Vagina (tissue), 2 donors: ENCODE results near the gene CHST12. TPM values are rescaled to one million over a fixed set of nuclear protein-coding genes. Genes with fewer than 3 reads are reported as not detected.
A peak's percentile ranks its signal among the peaks of the same experiment; 100 is the strongest.

Experiments used
- DNase-seq, 2 donors: peaks; one replicate each; pipeline ENCODE4 v3.0.0-alpha.2; 2017; ENCODE audit errors: extremely low spot score in 2 of 2
- H3K27ac ChIP-seq: fragments of 200-600 bp; sonication (generic); one replicate; pipeline ENCODE4 v1.5.1; 2019
- H3K27me3 ChIP-seq: fragments of 200-600 bp; sonication (generic); one replicate; pipeline ENCODE4 v1.5.1; 2019
- H3K36me3 ChIP-seq, 2 donors: fragments of 200-600 bp; sonication (generic); one replicate each; pipeline ENCODE4 v1.5.1; 2017 to 2019
- H3K4me1 ChIP-seq: fragments of 200-600 bp; sonication (generic); one replicate; pipeline ENCODE4 v1.5.1; 2019
- H3K4me3 ChIP-seq, 2 donors: fragments of 200-600 bp; sonication (generic); 1 replicate in 1 of 2; 2 replicates in 1 of 2; pipeline ENCODE4 v1.5.1; 2016 to 2019
- H3K9me3 ChIP-seq: fragments of 200-600 bp; sonication (generic); one replicate; pipeline ENCODE4 v1.5.1; 2019
- POLR2A ChIP-seq, 2 donors: fragments of 450-650 bp; IDR thresholded peaks; one replicate each; pipeline ENCODE4 v1.6.1; 2017; ENCODE audit warnings: antibody characterized with exemption in 2 of 2, mild to moderate bottlenecking in 2 of 2, moderate library complexity in 2 of 2
- POLR2AphosphoS5 ChIP-seq, 2 donors: sonication (generic); formaldehyde crosslinking; IDR thresholded peaks; one replicate each; pipeline ENCODE4 v1.9.0; 2017; ENCODE audit warnings: antibody characterized with exemption in 2 of 2, mild to moderate bottlenecking in 2 of 2, low read depth in 1 of 2; ENCODE audit not compliant: insufficient read depth in 1 of 2
- intact Hi-C: fragments of 100-400 bp; cut with DNase I; formaldehyde crosslinking; loops from one replicate; pipeline ENCODE4 v1.15.1; 2023
- total RNA-seq: library from RNA; depleted of rRNA; stranded (reverse); fragments of >200 nt; gene quantifications from one replicate; pipeline ENCODE4 v1.2.3, GENCODE V29; 2016
- TF ChIP-seq, protein P1 (sequence below), 3 experiments: fragments of 450-650 bp in 2 of 3; fragments of 200-600 bp in 1 of 3; sonication (generic) in 1 of 3; IDR thresholded peaks; one replicate each; pipeline ENCODE4 v1.5.1; 2017 to 2019; ENCODE audit warnings: antibody characterized with exemption in 3 of 3, mild to moderate bottlenecking in 2 of 3, moderate library complexity in 2 of 3

The CHST12 gene
- total RNA-seq, 1 donor from 2014 or later, result 26.3 TPM

DNA sequence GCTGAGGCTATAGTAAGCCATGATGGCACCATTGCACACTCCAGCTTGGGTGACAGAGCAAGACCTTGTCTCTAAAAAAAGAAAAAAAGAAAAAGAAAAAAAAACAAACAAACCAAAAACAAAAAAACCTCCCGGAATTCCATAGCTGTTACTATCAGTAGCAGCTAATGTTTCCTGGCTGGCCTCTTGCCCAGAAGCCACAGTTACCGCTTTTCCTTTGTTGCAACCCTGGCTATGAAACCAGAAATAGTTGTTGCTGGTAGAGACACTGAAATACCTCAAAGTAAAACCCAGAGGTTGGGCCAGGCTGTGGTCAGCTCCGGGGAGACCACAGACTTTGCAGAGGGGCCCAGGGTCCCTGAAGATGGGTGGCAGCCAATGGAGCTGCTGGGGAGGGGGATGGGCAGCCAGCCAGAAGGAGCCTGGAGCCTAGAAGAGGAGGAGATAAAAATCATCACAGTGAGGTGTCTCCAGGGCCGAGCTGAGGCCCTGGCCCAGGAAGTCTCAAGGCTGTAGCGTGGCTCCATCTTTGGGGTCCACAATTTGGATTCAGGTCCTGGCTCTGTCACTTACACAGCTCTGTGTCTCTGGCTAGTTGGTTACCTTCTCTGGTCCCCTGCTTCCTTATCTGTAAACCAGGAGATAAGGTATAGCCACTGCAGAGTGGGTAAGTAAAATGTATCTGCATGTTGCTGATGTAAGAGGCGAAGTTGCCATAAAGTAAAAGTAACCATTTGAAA is 3.4 kb upstream of the CHST12 start:
- H3K4me1 ChIP-seq, result peaks cover 31% of the 10 kb centered on the region
- intact Hi-C loops, result no loop called here
- H3K27ac ChIP-seq, result peak overlapping the region; percentile 60
- H3K27me3 ChIP-seq, result no peaks in the 10 kb centered on the region
- no peak overlapping the region for H3K4me3 ChIP-seq
- no peaks in the 10 kb centered on the region for H3K36me3 ChIP-seq
- TF ChIP-seq POLR2A (IDR thresholded peaks at IDR 0.05) (no peak), POLR2AphosphoS5 (IDR thresholded peaks at IDR 0.05; ENCODE audit: insufficient read depth in 1 of 2, low read depth in 1 of 2) (peak; percentile 40 to 73)
- DNase-seq, result peak in 1 of 2 donors; percentile 86
- H3K9me3 ChIP-seq, result no peaks in the 10 kb centered on the region

DNA sequence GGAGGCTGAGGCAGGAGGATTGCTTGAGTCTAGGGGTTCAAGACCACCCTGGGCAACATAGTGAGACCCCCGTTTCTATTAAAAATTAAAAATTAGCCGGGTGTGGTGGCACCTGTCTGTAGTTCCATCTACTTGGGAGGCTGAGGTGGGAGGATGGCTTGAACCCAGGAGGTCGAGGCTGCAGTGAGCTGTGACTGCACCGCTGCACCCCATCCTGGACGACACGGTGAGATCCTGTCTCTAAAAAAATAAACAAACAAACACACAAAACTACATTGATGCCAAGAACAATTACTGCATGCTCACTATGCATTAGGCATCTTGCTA is 761 bp upstream of the CHST12 start:
- no peaks in the 10 kb centered on the region for H3K27me3 ChIP-seq
- peaks cover 49% of the 10 kb centered on the region for H3K4me1 ChIP-seq
- no peaks in the 10 kb centered on the region for H3K9me3 ChIP-seq
- H3K4me3 ChIP-seq, result peak overlapping the region; percentile 77 to 92
- peak overlapping the region; percentile 56 for H3K27ac ChIP-seq
- TF ChIP-seq POLR2AphosphoS5 (IDR thresholded peaks at IDR 0.05; ENCODE audit: insufficient read depth in 1 of 2, low read depth in 1 of 2) (no peak), POLR2A (IDR thresholded peaks at IDR 0.05) (no peak)
- TF ChIP-seq, protein P1, sequence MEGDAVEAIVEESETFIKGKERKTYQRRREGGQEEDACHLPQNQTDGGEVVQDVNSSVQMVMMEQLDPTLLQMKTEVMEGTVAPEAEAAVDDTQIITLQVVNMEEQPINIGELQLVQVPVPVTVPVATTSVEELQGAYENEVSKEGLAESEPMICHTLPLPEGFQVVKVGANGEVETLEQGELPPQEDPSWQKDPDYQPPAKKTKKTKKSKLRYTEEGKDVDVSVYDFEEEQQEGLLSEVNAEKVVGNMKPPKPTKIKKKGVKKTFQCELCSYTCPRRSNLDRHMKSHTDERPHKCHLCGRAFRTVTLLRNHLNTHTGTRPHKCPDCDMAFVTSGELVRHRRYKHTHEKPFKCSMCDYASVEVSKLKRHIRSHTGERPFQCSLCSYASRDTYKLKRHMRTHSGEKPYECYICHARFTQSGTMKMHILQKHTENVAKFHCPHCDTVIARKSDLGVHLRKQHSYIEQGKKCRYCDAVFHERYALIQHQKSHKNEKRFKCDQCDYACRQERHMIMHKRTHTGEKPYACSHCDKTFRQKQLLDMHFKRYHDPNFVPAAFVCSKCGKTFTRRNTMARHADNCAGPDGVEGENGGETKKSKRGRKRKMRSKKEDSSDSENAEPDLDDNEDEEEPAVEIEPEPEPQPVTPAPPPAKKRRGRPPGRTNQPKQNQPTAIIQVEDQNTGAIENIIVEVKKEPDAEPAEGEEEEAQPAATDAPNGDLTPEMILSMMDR (IDR thresholded peaks at IDR 0.05), result no peak
- no peak for DNase-seq
- H3K36me3 ChIP-seq, result no peaks in the 10 kb centered on the region
- intact Hi-C loops, result no loop called here

DNA sequence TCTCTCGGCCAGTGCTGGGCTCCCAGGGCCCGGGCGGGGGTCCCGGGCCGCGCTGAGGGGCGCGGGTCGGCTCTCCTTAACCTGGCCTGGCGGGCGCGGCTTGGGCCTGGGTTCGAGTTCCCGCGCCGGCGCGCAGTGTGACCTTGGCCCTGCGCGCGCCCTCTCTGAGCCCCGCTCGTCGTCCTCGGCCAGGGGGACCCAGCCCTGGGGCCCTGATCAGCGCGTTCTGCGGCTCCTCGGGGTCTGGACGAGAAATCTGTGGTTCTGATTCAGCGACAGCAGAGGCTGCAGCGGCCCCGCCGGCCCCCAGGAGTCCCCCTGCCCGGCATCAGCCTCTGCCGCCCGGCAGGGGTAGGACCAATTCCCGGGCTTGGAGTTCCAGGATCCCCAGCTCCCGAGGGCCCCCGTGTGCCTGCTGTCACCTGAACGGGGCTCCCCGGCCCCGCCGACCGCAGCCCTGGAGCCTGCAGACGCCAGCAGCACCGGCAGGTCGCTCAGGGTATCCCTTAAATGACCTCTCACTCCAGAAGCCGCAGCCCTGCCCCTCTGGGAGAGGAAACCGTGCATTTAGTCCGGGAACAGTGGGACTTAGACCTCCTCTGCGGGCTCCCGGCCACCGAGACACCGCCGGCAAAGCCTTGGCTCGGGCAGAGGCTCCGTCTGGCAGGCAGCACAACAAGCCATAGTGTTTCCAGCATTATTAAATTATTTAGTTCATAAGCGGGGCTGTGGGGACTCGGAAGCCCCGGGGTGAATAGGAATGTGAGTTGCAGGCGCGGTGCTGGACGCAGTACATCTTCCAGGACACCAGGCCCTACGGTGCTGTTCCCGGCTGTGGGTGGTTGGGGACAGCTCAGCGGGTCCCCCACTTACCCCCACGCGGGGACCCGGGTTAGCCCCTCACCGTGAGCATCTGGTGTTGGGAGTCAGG is 572 bp downstream of the CHST12 start:
- intact Hi-C loops, result no loop called here
- H3K4me1 ChIP-seq, result peaks cover 63% of the 10 kb centered on the region
- peak overlapping the region; percentile 74 for H3K27ac ChIP-seq
- H3K36me3 ChIP-seq, result no peaks in the 10 kb centered on the region
- peak overlapping the region; percentile 77 to 92 for H3K4me3 ChIP-seq
- no peaks in the 10 kb centered on the region for H3K27me3 ChIP-seq
- TF ChIP-seq POLR2A (IDR thresholded peaks at IDR 0.05), result no peak
- TF ChIP-seq, protein P1 (IDR thresholded peaks at IDR 0.05), result peak in 1 of 3 experiments; percentile 6
- no peak for DNase-seq
- H3K9me3 ChIP-seq, result no peaks in the 10 kb centered on the region

DNA sequence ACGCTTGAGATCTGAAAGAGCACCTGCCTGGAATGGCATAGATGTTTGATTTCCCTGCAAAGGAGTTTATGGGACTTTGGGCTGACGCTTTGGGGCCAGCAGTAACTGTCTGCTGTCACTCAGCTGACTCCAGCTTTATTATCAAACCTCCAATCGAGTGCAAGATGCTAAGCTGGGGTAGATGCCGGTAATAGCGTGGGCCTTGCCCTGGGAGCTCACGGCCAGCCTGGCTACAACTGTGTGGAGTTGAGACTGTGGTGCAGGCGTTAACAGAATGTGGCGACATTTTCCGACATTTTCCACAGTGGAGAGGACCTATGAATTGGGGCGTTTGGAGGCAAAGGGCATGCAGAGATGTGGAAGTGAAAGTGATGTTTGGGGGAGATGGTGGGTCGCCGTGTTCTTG is 1.3 kb downstream of the CHST12 start:
- peaks cover 66% of the 10 kb centered on the region for H3K4me1 ChIP-seq
- intact Hi-C loops, result no loop called here

DNA sequence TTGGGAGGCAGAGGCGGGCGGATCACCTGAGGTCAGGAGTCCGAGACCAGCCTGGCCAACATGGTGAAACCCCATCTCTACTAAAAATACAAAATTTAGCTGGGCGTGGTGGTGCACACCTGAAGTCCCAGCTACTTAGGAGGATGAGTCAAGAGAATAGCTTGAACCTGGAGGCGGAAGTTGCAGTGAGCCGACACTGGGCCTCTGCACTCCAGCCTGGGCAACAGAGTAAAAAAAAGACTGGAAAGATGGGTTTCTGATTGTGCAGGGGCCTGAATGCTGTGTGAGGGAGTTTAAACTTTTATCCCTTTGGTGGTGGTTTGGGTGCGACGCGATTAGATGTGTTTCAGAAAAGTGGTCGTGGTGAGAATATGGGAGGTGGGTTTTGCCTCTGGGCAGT is 1.8 kb downstream of the CHST12 start:
- no peak for DNase-seq
- Histone ChIP-seq H3K36me3 (no peaks in the 10 kb centered on the region), H3K4me3 (peak overlapping the region; percentile 77 to 92), H3K4me1 (peaks cover 62% of the 10 kb centered on the region), H3K27me3 (no peaks in the 10 kb centered on the region), H3K9me3 (no peaks in the 10 kb centered on the region), H3K27ac (peak overlapping the region; percentile 74)
- intact Hi-C loops, result no loop called here
- TF ChIP-seq POLR2AphosphoS5 (IDR thresholded peaks at IDR 0.05; ENCODE audit: insufficient read depth in 1 of 2, low read depth in 1 of 2) (no peak), POLR2A (IDR thresholded peaks at IDR 0.05) (no peak)
- TF ChIP-seq, protein P1 (IDR thresholded peaks at IDR 0.05), result no peak

More for the DNA sequence above, 1.3 kb downstream of the CHST12 start:
- no peak for DNase-seq
- Histone ChIP-seq H3K9me3 (no peaks in the 10 kb centered on the region), H3K27ac (peak overlapping the region; percentile 74), H3K4me3 (peak overlapping the region; percentile 77 to 92), H3K36me3 (no peaks in the 10 kb centered on the region), H3K27me3 (no peaks in the 10 kb centered on the region)
- TF ChIP-seq POLR2AphosphoS5 (IDR thresholded peaks at IDR 0.05; ENCODE audit: insufficient read depth in 1 of 2, low read depth in 1 of 2) (no peak), POLR2A (IDR thresholded peaks at IDR 0.05) (no peak)
- TF ChIP-seq, protein P1 (IDR thresholded peaks at IDR 0.05), result no peak
